Astrocyte (in vitro differentiated cells and primary cell): Measurements from ENCODE around the gene CDK14. TPM values are rescaled to one million over a fixed set of nuclear protein-coding genes. Genes with fewer than 3 reads are reported as not detected.

Experiments
- DNase-seq: peaks from one replicate; pipeline ENCODE4 v3.0.0-alpha.2; 2010; ENCODE audit warnings: low read depth
- FAIRE-seq: peaks from 2 replicates; lab custom pipeline; 2011; peaks lifted over from hg19 to GRCh38; lab: Jason Lieb, UNC
- H2AFZ ChIP-seq: 2 replicates; pipeline ENCODE4 v1.6.0; 2012; ENCODE audit warnings: low read depth, low read length, inconsistent platforms
- H3K27ac ChIP-seq: 2 replicates; pipeline ENCODE4 v1.5.1; 2011; ENCODE audit warnings: low read depth, low read length, inconsistent platforms
- H3K27me3 ChIP-seq: 2 replicates; pipeline ENCODE4 v1.6.0; 2011; ENCODE audit warnings: low read length, inconsistent platforms; ENCODE audit not compliant: insufficient read depth
- H3K36me3 ChIP-seq: 2 replicates; pipeline ENCODE4 v1.5.1; 2011; ENCODE audit warnings: low read length, inconsistent platforms; ENCODE audit not compliant: insufficient read depth
- H3K4me1 ChIP-seq: 2 replicates; pipeline ENCODE4 v1.5.1; 2011; ENCODE audit warnings: low read length, inconsistent platforms; ENCODE audit not compliant: insufficient read depth
- H3K4me2 ChIP-seq: 2 replicates; pipeline ENCODE4 v1.6.0; 2012; ENCODE audit warnings: low read length, inconsistent platforms
- H3K4me3 ChIP-seq: 2 replicates; pipeline ENCODE4 v1.5.1; 2011; ENCODE audit warnings: low read depth, mild to moderate bottlenecking, low read length, inconsistent platforms; ENCODE audit not compliant: insufficient read depth
- H3K79me2 ChIP-seq: 2 replicates; pipeline ENCODE4 v1.6.0; 2012; ENCODE audit warnings: mild to moderate bottlenecking, low read length, inconsistent platforms; ENCODE audit not compliant: insufficient read depth
- H3K9ac ChIP-seq: 2 replicates; pipeline ENCODE4 v1.6.0; 2012; ENCODE audit warnings: mild to moderate bottlenecking, low read length, inconsistent platforms
- H3K9me3 ChIP-seq: 2 replicates; pipeline ENCODE4 v1.5.1; 2012; ENCODE audit warnings: low read depth, mild to moderate bottlenecking, low read length, inconsistent platforms; ENCODE audit not compliant: insufficient read depth
- H4K20me1 ChIP-seq: 2 replicates; pipeline ENCODE4 v1.6.0; 2012; ENCODE audit warnings: low read length, inconsistent platforms; ENCODE audit not compliant: insufficient read depth
- H3K27ac Mint-ChIP-seq: one replicate; pipeline ENCODE4 v1.8.0; 2021; ENCODE audit warnings: mild to moderate bottlenecking, mixed read lengths; ENCODE audit not compliant: unreplicated experiment
- H3K27me3 Mint-ChIP-seq: one replicate; pipeline ENCODE4 v1.8.0; 2021; ENCODE audit warnings: low read depth, mixed read lengths; ENCODE audit not compliant: unreplicated experiment
- H3K36me3 Mint-ChIP-seq: one replicate; pipeline ENCODE4 v1.8.0; 2021; ENCODE audit warnings: low read depth, mixed read lengths; ENCODE audit not compliant: unreplicated experiment
- H3K4me1 Mint-ChIP-seq: one replicate; pipeline ENCODE4 v1.8.0; 2021; ENCODE audit warnings: low read depth, mixed read lengths; ENCODE audit not compliant: unreplicated experiment
- H3K4me3 Mint-ChIP-seq: one replicate; pipeline ENCODE4 v1.8.0; 2021; ENCODE audit warnings: mild to moderate bottlenecking, moderate library complexity, mixed read lengths; ENCODE audit not compliant: unreplicated experiment
- H3K9me3 Mint-ChIP-seq: one replicate; pipeline ENCODE4 v1.8.0; 2021; ENCODE audit warnings: mild to moderate bottlenecking, mixed read lengths; ENCODE audit not compliant: unreplicated experiment
- EZH2 ChIP-seq: IDR thresholded peaks from 2 replicates; pipeline ENCODE4 v1.6.1; 2012; ENCODE audit warnings: mild to moderate bottlenecking, low read length, inconsistent platforms; ENCODE audit not compliant: insufficient read depth
- total RNA-seq: library from RNA; stranded (reverse); gene quantifications from 2 replicates; pipeline ENCODE4 v1.2.1, GENCODE V29; 2021
- TF ChIP-seq, protein P1 (sequence below): IDR thresholded peaks from 2 replicates; pipeline ENCODE4 v1.5.1; 2011; ENCODE audit warnings: low read depth, mild to moderate bottlenecking, inconsistent platforms, low read length, moderate library complexity; ENCODE audit not compliant: insufficient read depth

The CDK14 gene
- total RNA-seq, 1 donor from 2014 or later = 30.2 TPM

DNA sequence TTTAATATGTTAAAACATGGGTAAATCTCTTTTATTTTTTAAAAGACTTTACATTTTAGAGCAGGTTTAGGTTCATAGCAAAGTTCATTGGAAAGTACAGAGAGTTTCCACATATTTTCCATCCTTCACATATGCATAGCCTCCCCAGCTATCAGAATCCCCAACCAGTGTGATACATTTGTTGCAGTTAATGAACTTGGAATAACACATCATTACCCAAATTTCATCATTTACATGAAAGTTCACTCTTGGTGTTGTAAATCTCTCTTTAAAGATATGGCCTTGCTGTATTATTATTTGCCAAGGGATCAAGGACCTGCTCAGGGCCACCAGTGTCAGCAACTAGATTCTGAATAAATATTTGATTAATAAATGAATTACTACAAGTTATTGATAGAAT lies 263.4 kb downstream of the CDK14 start:
- TF ChIP-seq, protein P1, sequence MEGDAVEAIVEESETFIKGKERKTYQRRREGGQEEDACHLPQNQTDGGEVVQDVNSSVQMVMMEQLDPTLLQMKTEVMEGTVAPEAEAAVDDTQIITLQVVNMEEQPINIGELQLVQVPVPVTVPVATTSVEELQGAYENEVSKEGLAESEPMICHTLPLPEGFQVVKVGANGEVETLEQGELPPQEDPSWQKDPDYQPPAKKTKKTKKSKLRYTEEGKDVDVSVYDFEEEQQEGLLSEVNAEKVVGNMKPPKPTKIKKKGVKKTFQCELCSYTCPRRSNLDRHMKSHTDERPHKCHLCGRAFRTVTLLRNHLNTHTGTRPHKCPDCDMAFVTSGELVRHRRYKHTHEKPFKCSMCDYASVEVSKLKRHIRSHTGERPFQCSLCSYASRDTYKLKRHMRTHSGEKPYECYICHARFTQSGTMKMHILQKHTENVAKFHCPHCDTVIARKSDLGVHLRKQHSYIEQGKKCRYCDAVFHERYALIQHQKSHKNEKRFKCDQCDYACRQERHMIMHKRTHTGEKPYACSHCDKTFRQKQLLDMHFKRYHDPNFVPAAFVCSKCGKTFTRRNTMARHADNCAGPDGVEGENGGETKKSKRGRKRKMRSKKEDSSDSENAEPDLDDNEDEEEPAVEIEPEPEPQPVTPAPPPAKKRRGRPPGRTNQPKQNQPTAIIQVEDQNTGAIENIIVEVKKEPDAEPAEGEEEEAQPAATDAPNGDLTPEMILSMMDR = no peak
- TF ChIP-seq EZH2 = no peak
- Mint-ChIP-seq H3K4me1 (peaks cover 3% of the 10 kb centered on the region), H3K36me3 (no peaks in the 10 kb centered on the region), H3K27ac (no peak overlapping the region), H3K4me3 (no peak overlapping the region), H3K27me3 (no peaks in the 10 kb centered on the region), H3K9me3 (no peaks in the 10 kb centered on the region)
- no peaks in the 10 kb centered on the region for H3K9me3 ChIP-seq
- H3K9ac ChIP-seq = no peak overlapping the region
- H3K4me2 ChIP-seq = no peak overlapping the region
- FAIRE-seq = no peak
- no peaks in the 10 kb centered on the region for H3K36me3 ChIP-seq
- no peak for DNase-seq
- no peak overlapping the region for H2AFZ ChIP-seq
- H3K4me1 ChIP-seq = no peaks in the 10 kb centered on the region
- H3K27me3 ChIP-seq = no peaks in the 10 kb centered on the region
- H3K79me2 ChIP-seq = peaks cover 6% of the 10 kb centered on the region
- no peak overlapping the region for H3K4me3 ChIP-seq
- peaks cover 8% of the 10 kb centered on the region for H4K20me1 ChIP-seq
- no peak overlapping the region for H3K27ac ChIP-seq

DNA sequence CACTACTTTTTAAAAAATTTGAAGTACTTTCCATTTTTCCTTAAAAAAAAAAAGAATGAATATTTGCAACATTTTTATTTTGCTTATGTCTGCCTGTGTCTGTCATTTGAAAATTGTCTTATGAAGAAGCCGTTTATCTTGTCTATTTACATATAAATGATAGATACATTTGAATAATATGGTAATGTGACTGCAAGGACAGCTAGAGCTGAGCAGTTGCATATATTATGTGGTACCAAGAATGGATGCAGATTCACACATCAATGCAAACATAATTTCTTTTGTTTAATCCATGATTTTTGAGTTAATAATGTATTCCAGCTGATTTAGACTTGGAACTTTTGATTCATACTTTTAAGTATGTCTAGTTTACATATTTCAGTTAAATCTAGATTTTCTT lies 268.0 kb downstream of the CDK14 start:
- H3K79me2 ChIP-seq = peaks cover 3% of the 10 kb centered on the region
- H3K4me1 ChIP-seq = no peaks in the 10 kb centered on the region
- H3K4me3 ChIP-seq = no peak overlapping the region
- H3K27me3 Mint-ChIP-seq = no peaks in the 10 kb centered on the region
- H3K36me3 ChIP-seq = no peaks in the 10 kb centered on the region
- H3K4me1 Mint-ChIP-seq = no peaks in the 10 kb centered on the region
- no peak overlapping the region for H3K27ac Mint-ChIP-seq
- H3K27ac ChIP-seq = no peak overlapping the region
- DNase-seq = no peak
- FAIRE-seq = no peak
- no peak overlapping the region for H3K4me2 ChIP-seq
- H3K36me3 Mint-ChIP-seq = no peaks in the 10 kb centered on the region
- no peak overlapping the region for H2AFZ ChIP-seq
- no peaks in the 10 kb centered on the region for H3K27me3 ChIP-seq
- H3K4me3 Mint-ChIP-seq = no peak overlapping the region
- H4K20me1 ChIP-seq = no peaks in the 10 kb centered on the region
- TF ChIP-seq, protein P1 = no peak
- no peak for TF ChIP-seq EZH2
- H3K9me3 Mint-ChIP-seq = no peaks in the 10 kb centered on the region
- H3K9ac ChIP-seq = no peak overlapping the region
- no peaks in the 10 kb centered on the region for H3K9me3 ChIP-seq

DNA sequence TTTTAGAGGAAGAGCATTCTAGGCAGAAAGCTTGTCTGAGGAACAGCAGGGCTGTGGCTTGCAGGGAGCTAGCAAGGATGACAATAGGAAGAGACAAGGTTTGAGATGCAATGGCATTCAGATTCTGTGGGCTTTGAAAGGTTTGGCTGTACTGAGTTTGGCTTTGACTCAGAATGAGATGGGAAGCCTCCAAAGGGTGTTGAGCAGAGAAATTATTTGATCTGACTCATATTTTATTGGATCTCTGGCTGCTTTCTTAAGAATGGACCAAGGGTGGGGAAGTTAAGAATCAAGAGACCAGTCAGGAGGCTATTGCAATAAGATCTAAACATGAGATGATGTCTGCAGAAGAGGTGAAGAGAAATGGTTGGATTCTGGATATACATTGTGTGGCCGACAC lies 273.2 kb downstream of the CDK14 start:
- Mint-ChIP-seq H3K9me3 (no peaks in the 10 kb centered on the region), H3K27ac (no peak overlapping the region), H3K4me3 (no peak overlapping the region), H3K4me1 (no peaks in the 10 kb centered on the region), H3K36me3 (no peaks in the 10 kb centered on the region), H3K27me3 (no peaks in the 10 kb centered on the region)
- Histone ChIP-seq H3K27me3 (no peaks in the 10 kb centered on the region), H3K27ac (no peak overlapping the region), H4K20me1 (peaks cover 7% of the 10 kb centered on the region), H3K36me3 (no peaks in the 10 kb centered on the region), H3K79me2 (no peaks in the 10 kb centered on the region), H3K9ac (no peak overlapping the region), H3K9me3 (no peaks in the 10 kb centered on the region), H3K4me1 (no peaks in the 10 kb centered on the region), H3K4me3 (no peak overlapping the region), H2AFZ (no peak overlapping the region), H3K4me2 (no peak overlapping the region)
- TF ChIP-seq, protein P1 = no peak
- TF ChIP-seq EZH2 = no peak
- FAIRE-seq (no peak), DNase-seq (no peak)
